SJSA1 (cell line): ENCODE measurements around the gene NOXA1. TPM values are rescaled to one million over a fixed set of nuclear protein-coding genes. Genes with fewer than 3 reads are reported as not detected.
"Not testable (repeated sequence)": the region's sequence is repeated elsewhere in the genome, so short reads cannot be mapped to it uniquely, and the experiment has no call there.

Source experiments
- DNase-seq, 2 experiments: peaks; one replicate each; pipeline ENCODE4 v3.0.0-alpha.2; 2015 to 2020; ENCODE audit warnings: low spot score in 2 of 2, low read depth in 1 of 2
- H3K27ac ChIP-seq: fragments of 250-450 bp; sonication (Bioruptor Pico); 2 replicates; pipeline ENCODE4 v1.5.1; 2020; ENCODE audit warnings: mild to moderate bottlenecking, moderate library complexity
- H3K27me3 ChIP-seq: fragments of 250-450 bp; sonication (Bioruptor Pico); replicated peaks from 2 replicates; pipeline ENCODE4 v1.5.1; 2020; ENCODE audit warnings: mild to moderate bottlenecking, moderate library complexity
- H3K36me3 ChIP-seq: fragments of 250-450 bp; sonication (Bioruptor Pico); 2 replicates; pipeline ENCODE4 v1.5.1; 2020; ENCODE audit warnings: mild to moderate bottlenecking
- H3K4me1 ChIP-seq: fragments of 250-450 bp; sonication (Bioruptor Pico); replicated peaks from 2 replicates; pipeline ENCODE4 v1.6.1; 2021; ENCODE audit warnings: mild to moderate bottlenecking
- H3K4me3 ChIP-seq: fragments of 250-450 bp; sonication (Bioruptor Pico); 2 replicates; pipeline ENCODE4 v1.5.1; 2020; ENCODE audit warnings: mild to moderate bottlenecking
- H3K9me3 ChIP-seq: fragments of 250-450 bp; sonication (Bioruptor Pico); replicated peaks from 2 replicates; pipeline ENCODE4 v1.5.1; 2020; ENCODE audit warnings: mild to moderate bottlenecking
- total RNA-seq: library from RNA; depleted of rRNA; stranded (reverse); fragments of >200 nt; shearing (Covaris generic); gene quantifications from 2 replicates; pipeline ENCODE4 v1.2.3, GENCODE V29; 2014; rRNA removed

The NOXA1 gene, protein sequence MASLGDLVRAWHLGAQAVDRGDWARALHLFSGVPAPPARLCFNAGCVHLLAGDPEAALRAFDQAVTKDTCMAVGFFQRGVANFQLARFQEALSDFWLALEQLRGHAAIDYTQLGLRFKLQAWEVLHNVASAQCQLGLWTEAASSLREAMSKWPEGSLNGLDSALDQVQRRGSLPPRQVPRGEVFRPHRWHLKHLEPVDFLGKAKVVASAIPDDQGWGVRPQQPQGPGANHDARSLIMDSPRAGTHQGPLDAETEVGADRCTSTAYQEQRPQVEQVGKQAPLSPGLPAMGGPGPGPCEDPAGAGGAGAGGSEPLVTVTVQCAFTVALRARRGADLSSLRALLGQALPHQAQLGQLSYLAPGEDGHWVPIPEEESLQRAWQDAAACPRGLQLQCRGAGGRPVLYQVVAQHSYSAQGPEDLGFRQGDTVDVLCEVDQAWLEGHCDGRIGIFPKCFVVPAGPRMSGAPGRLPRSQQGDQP
- total RNA-seq: not detected in 2 replicates

GRCh38 chr9:137422604-137423513 lies at the start of gene NOXA1, which contains the start of gene EXD3:
TSS of gene NOXA1 (plus strand) at chr9:137423393. CDS start at chr9:137423530, 137 bp downstream.
TSS of gene EXD3 (minus strand) at chr9:137423162. CDS start at chr9:137395357, 27,805 bp downstream.
- peaks cover 14% of the 10 kb centered on the region for H3K4me1 ChIP-seq
- H3K36me3 ChIP-seq: peaks cover 13% of the 10 kb centered on the region
- DNase-seq: peak; percentile 51 to 93
- H3K27me3 ChIP-seq: 0 out of 2 replicates have a peak, but pooled peaks cover 3% of the 10 kb centered on the region
- H3K9me3 ChIP-seq: 0 out of 2 replicates have a peak, but pooled peaks cover 3% of the 10 kb centered on the region
- peak within 1 kb of the TSS; percentile 99 for H3K4me3 ChIP-seq
- H3K27ac ChIP-seq: peak within 1 kb of the TSS; percentile 34

GRCh38 chr9:137373611-137373980 lies 49.6 kb upstream of the NOXA1 start:
- Histone ChIP-seq H3K27me3 (no peaks in the 10 kb centered on the region), H3K27ac (no peak overlapping the region), H3K4me1 (no peaks in the 10 kb centered on the region), H3K9me3 (no peaks in the 10 kb centered on the region; the same call in 1 of the 2 replicates), H3K4me3 (no peak overlapping the region), H3K36me3 (no peaks in the 10 kb centered on the region)
- no peak for DNase-seq

DNA sequence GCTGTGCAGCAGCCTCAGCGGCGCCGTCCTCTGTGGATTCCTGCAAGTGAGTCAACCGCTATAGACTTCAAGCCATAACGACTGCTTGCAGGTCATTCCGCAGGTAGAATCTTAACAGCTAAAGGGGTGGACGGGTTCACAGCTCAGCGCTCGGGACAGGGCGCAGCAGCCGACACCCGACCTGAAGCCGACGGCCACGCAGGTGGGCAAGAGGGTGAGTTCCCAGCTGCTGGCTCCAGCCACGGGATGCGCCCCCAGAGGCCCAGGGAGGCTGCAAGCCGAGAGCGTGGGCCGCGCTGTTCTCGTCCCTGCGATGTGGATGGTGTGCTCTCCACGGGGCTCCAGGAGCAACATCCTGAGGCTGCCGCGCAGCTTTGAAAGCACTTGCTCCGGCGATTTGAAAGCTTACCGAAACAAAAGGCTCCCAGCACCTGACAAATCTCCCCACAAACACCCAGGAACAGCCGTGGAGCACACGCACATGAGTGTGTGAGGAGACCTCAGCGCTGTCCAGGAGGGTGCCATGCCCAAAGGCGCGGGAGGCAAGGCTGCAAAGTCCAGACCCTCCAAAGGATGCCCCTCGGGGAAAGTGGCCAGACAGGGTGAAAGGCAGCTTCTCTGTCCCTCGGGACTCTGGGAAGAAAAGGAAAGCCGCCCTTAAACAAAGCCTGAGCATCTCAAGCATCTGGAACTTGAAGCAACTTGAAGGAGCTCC lies 48.9 kb upstream of the NOXA1 start:
- no peaks in the 10 kb centered on the region for H3K36me3 ChIP-seq
- no peak overlapping the region for H3K27ac ChIP-seq
- no peaks in the 10 kb centered on the region; the same call in 1 of the 2 replicates for H3K9me3 ChIP-seq
- no peak for DNase-seq
- no peaks in the 10 kb centered on the region for H3K4me1 ChIP-seq
- H3K4me3 ChIP-seq: no peak overlapping the region
- no peaks in the 10 kb centered on the region for H3K27me3 ChIP-seq

GRCh38 chr9:137375321-137376058 lies 47.7 kb upstream of the NOXA1 start:
- H3K27ac ChIP-seq: no peak overlapping the region
- no peaks in the 10 kb centered on the region for H3K4me1 ChIP-seq
- no peak for DNase-seq
- H3K27me3 ChIP-seq: no peaks in the 10 kb centered on the region
- H3K4me3 ChIP-seq: no peak overlapping the region
- H3K36me3 ChIP-seq: no peaks in the 10 kb centered on the region
- no peaks in the 10 kb centered on the region; the same call in 1 of the 2 replicates for H3K9me3 ChIP-seq

DNA sequence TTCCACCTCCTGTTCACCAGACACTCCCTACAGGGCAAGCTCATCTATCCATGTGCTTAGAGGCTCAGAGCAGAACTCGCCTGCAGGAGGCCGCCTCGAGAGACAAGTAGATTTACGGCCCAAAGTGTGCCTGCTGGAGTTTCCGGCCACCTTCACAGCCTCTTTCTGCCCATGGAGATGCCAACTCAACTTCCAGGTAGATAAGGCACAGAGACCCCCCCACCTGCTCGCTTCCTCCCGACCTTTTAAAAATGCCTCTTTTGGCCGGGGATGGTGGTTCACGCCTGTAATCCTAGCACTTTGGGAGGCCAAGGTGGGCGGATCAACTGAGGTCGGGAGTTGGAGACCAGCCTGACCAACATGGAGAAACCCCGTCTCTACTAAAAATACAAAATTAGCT lies 46.8 kb upstream of the NOXA1 start:
- no peak overlapping the region for H3K4me3 ChIP-seq
- no peak overlapping the region for H3K27ac ChIP-seq
- no peaks in the 10 kb centered on the region; the same call in 1 of the 2 replicates for H3K9me3 ChIP-seq
- H3K36me3 ChIP-seq: no peaks in the 10 kb centered on the region
- no peaks in the 10 kb centered on the region for H3K27me3 ChIP-seq
- H3K4me1 ChIP-seq: no peaks in the 10 kb centered on the region
- DNase-seq: no peak

GRCh38 chr9:137378688-137379410 lies 44.3 kb upstream of the NOXA1 start:
- not testable (repeated sequence) for H3K27me3 ChIP-seq, H3K27ac ChIP-seq, H3K4me3 ChIP-seq, H3K4me1 ChIP-seq, H3K9me3 ChIP-seq, H3K36me3 ChIP-seq, DNase-seq

DNA sequence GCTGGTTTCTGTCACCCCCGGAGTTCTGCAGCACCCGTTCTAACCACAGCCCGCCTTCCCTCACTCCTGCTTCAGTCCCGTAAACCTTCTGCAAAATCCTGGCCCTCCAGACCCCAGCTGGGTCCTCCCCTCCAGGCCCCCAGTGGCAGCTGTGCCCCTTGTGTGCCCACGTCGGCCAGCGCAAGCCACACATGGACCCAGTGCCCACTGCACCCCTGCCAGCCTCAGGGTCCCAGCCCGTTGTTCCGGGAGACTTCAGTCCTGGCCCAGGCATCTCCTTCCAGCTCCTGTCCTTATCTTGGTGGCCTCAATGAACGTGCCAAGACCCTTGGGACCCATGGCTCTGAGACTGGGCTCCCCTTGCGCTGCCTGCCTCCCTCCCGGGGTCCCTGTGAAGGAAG lies 43.4 kb upstream of the NOXA1 start:
- Histone ChIP-seq H3K36me3 (no peaks in the 10 kb centered on the region), H3K27me3 (no peaks in the 10 kb centered on the region), H3K4me1 (no peaks in the 10 kb centered on the region), H3K9me3 (no peaks in the 10 kb centered on the region; the same call in 1 of the 2 replicates), H3K4me3 (no peak overlapping the region), H3K27ac (no peak overlapping the region)
- DNase-seq: no peak

DNA sequence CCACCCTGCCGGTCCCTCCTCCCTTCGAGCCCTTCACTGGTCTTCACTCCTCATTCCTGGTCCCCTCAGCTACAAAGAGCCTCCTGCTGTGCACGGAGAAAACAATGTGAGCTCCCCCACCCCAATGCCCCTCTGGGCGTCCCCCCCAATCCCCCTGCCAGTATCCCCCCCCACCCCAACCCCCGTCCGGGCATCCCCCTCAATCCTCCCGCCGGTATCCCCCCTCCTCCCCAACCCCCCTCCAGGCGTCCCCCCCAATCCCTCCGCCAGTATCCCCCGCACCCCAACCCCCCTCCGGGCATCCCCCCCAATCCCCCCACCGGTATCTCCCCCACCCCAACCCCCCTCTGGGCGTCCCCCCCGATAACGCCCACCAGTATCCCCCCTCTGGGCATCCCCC lies 43.0 kb upstream of the NOXA1 start:
- Histone ChIP-seq H3K36me3 (no peaks in the 10 kb centered on the region), H3K4me1 (no peaks in the 10 kb centered on the region), H3K27ac (no peak overlapping the region), H3K27me3 (no peaks in the 10 kb centered on the region), H3K4me3 (no peak overlapping the region), H3K9me3 (no peaks in the 10 kb centered on the region; the same call in 1 of the 2 replicates)
- no peak for DNase-seq

DNA sequence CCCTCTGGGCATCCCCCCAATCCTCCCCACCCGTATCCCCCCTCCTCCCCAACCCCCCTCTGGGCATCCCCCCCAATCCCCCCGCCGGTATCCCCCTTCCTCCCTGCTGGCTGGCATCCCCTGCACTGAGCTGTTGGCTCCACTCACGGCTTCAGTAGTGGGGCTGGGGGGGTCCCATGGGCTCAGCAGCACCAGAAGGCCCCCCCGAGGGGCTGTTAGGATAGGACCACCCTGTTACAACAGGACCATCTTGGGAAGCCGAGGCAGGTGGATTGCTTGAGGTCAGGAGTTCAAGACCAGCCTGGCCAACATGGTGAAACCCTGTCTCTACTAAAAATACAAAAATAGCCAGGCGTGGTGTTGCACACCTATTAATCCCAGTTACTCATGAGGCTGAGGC lies 42.6 kb upstream of the NOXA1 start:
- Histone ChIP-seq H3K27me3 (no peaks in the 10 kb centered on the region), H3K4me3 (no peak overlapping the region), H3K9me3 (no peaks in the 10 kb centered on the region; the same call in 1 of the 2 replicates), H3K4me1 (no peaks in the 10 kb centered on the region), H3K27ac (no peak overlapping the region), H3K36me3 (no peaks in the 10 kb centered on the region)
- no peak for DNase-seq

DNA sequence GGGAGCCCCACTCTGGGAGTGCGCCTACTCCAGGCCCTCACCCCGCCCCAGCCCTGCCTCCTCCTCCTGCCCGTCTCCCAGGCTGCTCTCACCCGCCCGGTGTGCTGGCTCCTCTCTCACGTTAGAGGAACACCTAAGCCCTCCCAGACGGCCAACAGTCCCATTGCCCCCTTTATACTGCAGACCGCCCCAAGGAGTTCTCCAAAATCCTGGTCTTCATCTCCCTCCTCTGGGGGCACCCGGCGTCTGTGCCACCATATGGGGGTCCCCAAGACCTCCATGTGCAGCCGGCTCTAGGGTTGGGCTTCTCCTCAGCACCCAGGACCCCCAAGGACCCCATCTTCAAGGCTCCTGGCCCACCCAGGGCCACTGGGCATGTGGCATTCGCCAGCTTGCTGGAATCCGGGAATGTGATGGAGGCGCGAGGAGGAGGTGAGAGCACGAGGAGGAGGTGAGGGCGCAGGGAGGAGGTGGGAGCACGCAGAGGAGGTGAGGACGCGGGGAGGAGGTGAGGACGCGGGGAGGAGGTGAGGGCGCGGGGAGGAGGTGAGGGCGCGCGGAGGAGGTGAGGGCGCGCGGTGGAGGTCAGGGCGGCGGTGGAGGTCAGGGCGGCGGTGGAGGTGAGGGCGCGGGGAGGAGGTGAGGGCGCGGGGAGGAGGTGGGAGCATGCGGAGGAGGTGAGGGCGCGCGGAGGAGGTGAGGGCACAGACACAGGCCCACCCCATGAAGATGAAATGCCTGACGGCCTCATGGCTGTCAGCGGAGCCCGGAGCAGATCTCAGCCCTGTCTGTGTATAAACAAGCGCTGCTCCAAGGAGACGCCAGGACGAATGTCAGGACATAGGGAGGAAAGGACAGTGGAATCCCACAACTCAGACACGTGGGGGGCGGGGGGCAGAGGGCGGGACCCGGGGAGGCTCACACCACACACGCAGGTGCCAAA lies 41.4 kb upstream of the NOXA1 start:
- H3K36me3 ChIP-seq: no peaks in the 10 kb centered on the region
- no peaks in the 10 kb centered on the region for H3K4me1 ChIP-seq
- H3K27ac ChIP-seq: no peak overlapping the region
- DNase-seq: no peak
- H3K9me3 ChIP-seq: no peaks in the 10 kb centered on the region
- no peaks in the 10 kb centered on the region for H3K27me3 ChIP-seq
- no peak overlapping the region for H3K4me3 ChIP-seq

GRCh38 chr9:137382444-137383080 lies 40.6 kb upstream of the NOXA1 start:
- Histone ChIP-seq H3K9me3 (no peaks in the 10 kb centered on the region), H3K36me3 (no peaks in the 10 kb centered on the region)
- DNase-seq: no peak

More at GRCh38 chr9:137382444-137383080, 40.6 kb upstream of the NOXA1 start:
- H3K4me1 ChIP-seq: no peaks in the 10 kb centered on the region
- H3K27me3 ChIP-seq: no peaks in the 10 kb centered on the region
- H3K4me3 ChIP-seq: no peak overlapping the region
- H3K27ac ChIP-seq: no peak overlapping the region
